Measurements from ENCODE around the gene RAB8B.

RAB8B gene

GRCh38 chr15:63244976-63245645, 55.7 kb downstream of the RAB8B start:
- Histone ChIP-seq H3K4me1 (ENCODE audit: low read length) (no peaks in the 10 kb centered on the region), H3K9me2 (replicated peaks; ENCODE audit: insufficient read depth, low read length) (no peaks in the 10 kb centered on the region), H3K27me3 (replicated peaks; ENCODE audit: insufficient read depth, low read length) (no peaks in the 10 kb centered on the region), H3F3A (ENCODE audit: insufficient read depth, low read length) (no peaks in the 10 kb centered on the region), H3K79me2 (ENCODE audit: low read length) (peaks cover 7% of the 10 kb centered on the region; the same call in 1 of the 2 replicates), H3K4me2 (ENCODE audit: low read depth, low read length) (no peak overlapping the region), H3K4me3 (ENCODE audit: low read length) (no peak overlapping the region), H3K36me3 (replicated peaks; ENCODE audit: insufficient read depth, low read length) (no peaks in the 10 kb centered on the region), H3K9ac (ENCODE audit: low read length) (no peak overlapping the region), H3K9me3 (replicated peaks; ENCODE audit: insufficient read depth, low read length) (no peaks in the 10 kb centered on the region), H3K27ac (ENCODE audit: low read length) (no peak overlapping the region), H4K20me1 (ENCODE audit: insufficient read depth, low read length) (no peaks in the 10 kb centered on the region), H2AFZ (ENCODE audit: low read length) (no peak overlapping the region)
- TF ChIP-seq EZH2phosphoT487 (IDR thresholded peaks at IDR 0.05; ENCODE audit: low read length) (no peak), EZH2 (optimal IDR thresholded peaks at IDR 0.05; ENCODE audit: low read depth, low read length) (no peak)
- TF ChIP-seq, protein P1, sequence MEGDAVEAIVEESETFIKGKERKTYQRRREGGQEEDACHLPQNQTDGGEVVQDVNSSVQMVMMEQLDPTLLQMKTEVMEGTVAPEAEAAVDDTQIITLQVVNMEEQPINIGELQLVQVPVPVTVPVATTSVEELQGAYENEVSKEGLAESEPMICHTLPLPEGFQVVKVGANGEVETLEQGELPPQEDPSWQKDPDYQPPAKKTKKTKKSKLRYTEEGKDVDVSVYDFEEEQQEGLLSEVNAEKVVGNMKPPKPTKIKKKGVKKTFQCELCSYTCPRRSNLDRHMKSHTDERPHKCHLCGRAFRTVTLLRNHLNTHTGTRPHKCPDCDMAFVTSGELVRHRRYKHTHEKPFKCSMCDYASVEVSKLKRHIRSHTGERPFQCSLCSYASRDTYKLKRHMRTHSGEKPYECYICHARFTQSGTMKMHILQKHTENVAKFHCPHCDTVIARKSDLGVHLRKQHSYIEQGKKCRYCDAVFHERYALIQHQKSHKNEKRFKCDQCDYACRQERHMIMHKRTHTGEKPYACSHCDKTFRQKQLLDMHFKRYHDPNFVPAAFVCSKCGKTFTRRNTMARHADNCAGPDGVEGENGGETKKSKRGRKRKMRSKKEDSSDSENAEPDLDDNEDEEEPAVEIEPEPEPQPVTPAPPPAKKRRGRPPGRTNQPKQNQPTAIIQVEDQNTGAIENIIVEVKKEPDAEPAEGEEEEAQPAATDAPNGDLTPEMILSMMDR (IDR thresholded peaks at IDR 0.05; ENCODE audit: low read length): no peak
- DNase-seq: no peak

DNA sequence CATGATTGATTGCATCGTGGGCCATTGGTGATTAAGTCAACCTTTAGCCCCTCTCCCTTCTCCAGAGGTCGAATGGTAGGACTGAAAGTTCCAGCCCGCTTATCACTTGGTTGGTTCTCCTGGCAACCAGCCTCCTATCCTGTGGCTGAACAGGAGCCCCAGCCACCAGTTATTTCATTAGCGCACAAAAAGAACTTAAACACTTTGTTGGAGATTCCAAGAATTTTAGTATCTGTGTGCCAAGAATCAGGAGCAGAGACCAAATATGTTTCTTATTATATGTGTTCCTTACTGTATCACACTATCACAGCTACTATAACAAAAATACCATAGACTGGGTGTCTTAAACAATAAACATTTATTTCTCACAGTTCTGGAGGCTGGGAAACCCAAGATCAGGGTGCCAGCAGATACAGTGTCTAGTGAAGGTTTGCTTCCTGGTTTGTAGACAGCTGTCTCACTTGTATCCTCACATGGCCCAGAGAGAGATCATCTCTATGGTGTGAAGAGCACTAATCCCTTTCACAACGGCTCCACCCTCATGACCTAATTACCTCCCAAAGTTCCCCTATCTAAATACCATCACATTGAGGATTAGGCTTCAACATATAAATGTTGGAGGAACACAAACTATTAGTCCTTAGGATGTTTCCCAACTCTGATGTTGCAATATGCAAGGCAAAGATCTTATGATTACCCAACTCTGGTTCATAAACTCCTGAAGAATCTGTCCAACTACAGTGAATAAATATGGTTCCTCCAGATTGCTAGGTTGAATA, 57.5 kb downstream of the RAB8B start:
- DNase-seq: no peak
- Histone ChIP-seq H2AFZ (ENCODE audit: low read length) (no peak overlapping the region), H3K9me2 (replicated peaks; ENCODE audit: insufficient read depth, low read length) (no peaks in the 10 kb centered on the region), H3K79me2 (ENCODE audit: low read length) (no peaks in the 10 kb centered on the region), H3K27me3 (replicated peaks; ENCODE audit: insufficient read depth, low read length) (no peaks in the 10 kb centered on the region), H3K4me1 (ENCODE audit: low read length) (no peaks in the 10 kb centered on the region), H3K27ac (ENCODE audit: low read length) (no peak overlapping the region), H3K9ac (ENCODE audit: low read length) (no peak overlapping the region), H3K4me3 (ENCODE audit: low read length) (no peak overlapping the region), H3K9me3 (replicated peaks; ENCODE audit: insufficient read depth, low read length) (no peaks in the 10 kb centered on the region), H3F3A (ENCODE audit: insufficient read depth, low read length) (no peaks in the 10 kb centered on the region), H3K4me2 (ENCODE audit: low read depth, low read length) (no peak overlapping the region), H3K36me3 (replicated peaks; ENCODE audit: insufficient read depth, low read length) (no peaks in the 10 kb centered on the region), H4K20me1 (ENCODE audit: insufficient read depth, low read length) (no peaks in the 10 kb centered on the region)
- TF ChIP-seq, protein P1 (IDR thresholded peaks at IDR 0.05; ENCODE audit: low read length): no peak
- TF ChIP-seq EZH2phosphoT487 (IDR thresholded peaks at IDR 0.05; ENCODE audit: low read length) (no peak), EZH2 (optimal IDR thresholded peaks at IDR 0.05; ENCODE audit: low read depth, low read length) (no peak)

- no peaks in the 10 kb centered on the region for H3F3A ChIP-seq (ENCODE audit: insufficient read depth, low read length)
- no peaks in the 10 kb centered on the region for H3K36me3 ChIP-seq (replicated peaks; ENCODE audit: insufficient read depth, low read length)
- no peak overlapping the region for H3K9ac ChIP-seq (ENCODE audit: low read length)
- no peaks in the 10 kb centered on the region for H3K27me3 ChIP-seq (replicated peaks; ENCODE audit: insufficient read depth, low read length)
- no peak overlapping the region for H3K4me3 ChIP-seq (ENCODE audit: low read length)
- H3K9me3 ChIP-seq (replicated peaks; ENCODE audit: insufficient read depth, low read length): no peaks in the 10 kb centered on the region
- no peaks in the 10 kb centered on the region for H3K9me2 ChIP-seq (replicated peaks; ENCODE audit: insufficient read depth, low read length)
- H3K79me2 ChIP-seq (ENCODE audit: low read length): no peaks in the 10 kb centered on the region
- no peaks in the 10 kb centered on the region for H3K4me1 ChIP-seq (ENCODE audit: low read length)
- H2AFZ ChIP-seq (ENCODE audit: low read length): no peak overlapping the region
- TF ChIP-seq EZH2 (optimal IDR thresholded peaks at IDR 0.05; ENCODE audit: low read depth, low read length) (no peak), EZH2phosphoT487 (IDR thresholded peaks at IDR 0.05; ENCODE audit: low read length) (no peak)
- TF ChIP-seq, protein P1 (IDR thresholded peaks at IDR 0.05; ENCODE audit: low read length): no peak
- no peak overlapping the region for H3K4me2 ChIP-seq (ENCODE audit: low read depth, low read length)
- DNase-seq: no peak
- no peak overlapping the region for H3K27ac ChIP-seq (ENCODE audit: low read length)
- H4K20me1 ChIP-seq (ENCODE audit: insufficient read depth, low read length): no peaks in the 10 kb centered on the region
These were observed 61.0 kb downstream of the RAB8B start for GRCh38 chr15:63250312-63250965.

Data from MM.1S (cell line).